SK-MEL-5 (cell line): ENCODE results near the gene INHBC. TPM values are rescaled to one million over a fixed set of nuclear protein-coding genes. Genes with fewer than 3 reads are reported as not detected.
A peak's percentile ranks its signal among the peaks of the same experiment; 100 is the strongest.
"Not testable (repeated sequence)": the region's sequence is repeated elsewhere in the genome, so short reads cannot be mapped to it uniquely, and the experiment has no call there.

ENCODE experiments used
- DNase-seq: peaks from one replicate; pipeline ENCODE4 v3.0.0-alpha.2; 2016; ENCODE audit warnings: low read depth, low spot score
- in situ Hi-C: cut with HindIII; loops from 2 replicates; pipeline ENCODE4 v1.10.0; 2016; ENCODE audit warnings: low sequenced_read_pairs, high pct_unique_total_duplicates, low pct_unique_long_range_greater_than_20kb
- total RNA-seq: library from RNA; depleted of rRNA; stranded (reverse); fragments of >200 nt; shearing (Covaris generic); gene quantifications from 2 replicates; pipeline ENCODE4 v1.2.3, GENCODE V29; 2014

The INHBC gene
- total RNA-seq, 1 experiment from 2014 or later = not detected

DNA sequence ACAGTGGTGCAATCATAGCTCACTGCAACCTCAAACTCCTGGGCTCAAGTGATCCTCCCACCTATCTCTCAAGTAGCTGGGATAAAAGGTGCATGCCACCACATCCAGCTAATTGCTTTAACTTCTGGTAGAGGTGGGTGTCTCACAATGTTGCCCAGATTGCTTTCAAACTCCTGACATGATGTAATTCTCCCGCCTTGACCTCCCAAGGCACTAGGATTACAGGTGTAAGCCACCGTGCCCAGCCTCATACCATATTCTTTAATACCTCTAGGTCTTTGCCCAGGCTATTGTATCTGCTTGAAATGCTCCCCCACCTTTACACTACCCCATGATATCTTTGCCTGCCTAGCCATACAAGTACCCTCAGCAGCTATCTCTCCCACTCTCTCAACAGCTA lies 15.1 kb upstream of the INHBC start:
- no peak for DNase-seq
- in situ Hi-C loops = no loop called here

DNA sequence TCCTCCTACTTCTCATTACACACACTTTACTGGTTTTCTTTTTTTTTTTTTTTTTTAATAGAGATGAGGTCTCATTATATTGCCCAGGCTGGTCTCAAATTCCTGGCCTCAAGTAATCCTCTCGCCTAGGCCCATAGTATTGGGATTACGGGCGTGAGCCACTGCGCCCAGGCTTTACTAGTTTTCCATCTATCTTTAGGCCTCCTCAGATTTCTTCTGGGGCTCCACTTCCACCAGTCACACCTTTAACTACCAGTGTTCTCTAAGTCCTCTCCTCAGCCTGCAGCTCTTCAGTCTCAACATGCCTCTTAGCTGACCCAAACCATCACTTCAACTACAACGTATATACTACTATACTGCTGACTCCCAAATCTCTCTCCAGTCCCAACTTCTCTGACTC lies 14.1 kb upstream of the INHBC start:
- in situ Hi-C loops = no loop called here
- no peak for DNase-seq

DNA sequence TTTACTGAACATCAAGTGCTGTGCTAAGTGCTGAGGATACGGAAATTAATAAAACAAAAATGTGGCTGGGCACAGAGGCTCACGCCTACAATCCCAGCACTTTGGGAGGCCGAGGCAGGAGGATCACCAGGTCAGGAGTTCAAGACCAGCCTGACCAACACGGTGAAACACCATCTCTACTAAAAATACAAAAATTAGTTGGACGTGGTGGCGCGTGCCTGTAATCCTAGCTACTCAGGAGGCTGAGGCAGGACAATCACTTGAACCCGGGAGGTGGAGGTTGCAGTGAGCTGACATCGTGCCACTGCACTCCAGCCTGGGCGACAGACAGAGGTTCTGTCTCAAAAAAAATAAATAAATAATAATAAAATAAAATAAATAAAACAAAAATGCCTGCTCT lies 7.6 kb upstream of the INHBC start:
- DNase-seq, in situ Hi-C loops: not testable (repeated sequence)

- in situ Hi-C loops = no loop called here
Observed at GRCh38 chr12:57428965-57429364, 5.6 kb upstream of the INHBC start.

DNA sequence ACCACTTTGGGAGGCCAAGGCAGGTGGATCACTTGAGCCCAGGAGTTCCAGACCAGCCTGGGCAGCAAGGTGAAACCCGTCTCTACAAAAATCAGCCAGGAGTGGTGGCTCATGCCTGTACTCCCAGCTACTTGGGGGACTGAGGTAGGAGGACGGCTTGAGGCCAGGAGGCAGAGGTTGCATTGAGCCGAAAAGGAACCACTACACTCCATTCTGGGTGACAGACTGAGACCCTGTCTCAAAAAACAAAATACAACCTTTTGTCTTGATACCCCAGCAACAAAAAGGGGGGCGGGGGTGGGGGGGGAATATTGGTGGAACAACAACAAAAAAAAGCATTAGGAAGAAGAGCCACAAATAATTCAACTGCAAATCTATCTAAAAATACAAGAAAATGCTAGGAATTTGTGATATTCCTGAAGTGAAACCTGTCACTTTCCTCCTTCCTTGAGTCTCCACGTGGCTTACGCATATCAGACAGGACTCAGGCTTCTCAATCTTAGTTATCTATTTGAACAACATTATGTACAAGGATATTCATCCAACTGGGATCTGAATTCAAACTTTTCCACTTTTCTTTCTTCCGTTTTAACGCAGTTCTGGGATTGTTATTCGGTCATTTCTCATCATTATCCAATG lies 5.0 kb upstream of the INHBC start:
- in situ Hi-C loops = no loop called here
- no peak for DNase-seq

More at GRCh38 chr12:57428965-57429364, 5.6 kb upstream of the INHBC start:
- DNase-seq = no peak

DNA sequence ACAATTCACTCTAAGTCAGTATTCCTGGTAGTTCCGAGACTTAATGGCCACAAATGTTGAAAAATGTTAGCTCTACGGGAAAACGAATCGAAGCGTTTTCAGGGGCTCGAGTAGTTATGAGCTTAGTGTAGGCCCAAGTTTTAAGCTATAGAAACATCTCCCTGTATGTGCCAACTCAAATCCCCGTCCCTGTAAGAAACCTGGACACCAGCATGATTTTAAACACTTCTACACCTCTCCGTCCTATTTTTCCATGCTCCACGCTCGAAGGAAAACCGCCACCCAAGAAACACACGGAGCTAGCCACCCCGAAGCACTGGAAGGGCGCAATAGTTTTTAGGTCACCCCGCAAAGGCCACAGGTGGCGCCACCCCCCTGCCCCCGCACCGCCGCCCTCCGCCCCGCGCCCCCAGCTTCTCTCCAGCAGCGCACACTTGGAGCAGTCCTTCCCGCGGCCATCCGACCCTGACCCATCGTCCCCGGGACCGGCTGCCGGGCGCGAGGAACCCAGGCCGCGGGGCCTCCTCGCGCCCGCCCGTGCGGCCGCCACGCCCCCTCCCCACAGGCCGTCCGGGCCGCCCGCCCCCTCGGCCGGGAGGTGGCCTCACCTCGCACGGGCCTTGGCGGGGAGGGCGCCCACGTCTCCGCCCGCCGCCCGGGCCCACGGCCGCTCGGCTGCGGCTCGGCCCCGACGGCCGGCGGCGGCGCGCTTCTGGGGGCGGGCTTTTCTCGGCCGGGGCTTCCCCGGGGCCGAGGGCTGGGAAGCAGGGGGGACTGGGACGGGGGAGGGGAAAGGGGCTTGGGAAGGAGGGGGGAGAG lies 4.3 kb upstream of the INHBC start:
- in situ Hi-C loops = no loop called here
- DNase-seq = peak; percentile 28

GRCh38 chr12:57430931-57431566 lies 3.5 kb upstream of the INHBC start, which contains the start of gene R3HDM2:
R3HDM2 (minus strand) TSS chr12:57431043; CDS start chr12:57310428, 120,615 bp downstream.
- in situ Hi-C loops = no loop called here
- DNase-seq = peak; percentile 95

DNA sequence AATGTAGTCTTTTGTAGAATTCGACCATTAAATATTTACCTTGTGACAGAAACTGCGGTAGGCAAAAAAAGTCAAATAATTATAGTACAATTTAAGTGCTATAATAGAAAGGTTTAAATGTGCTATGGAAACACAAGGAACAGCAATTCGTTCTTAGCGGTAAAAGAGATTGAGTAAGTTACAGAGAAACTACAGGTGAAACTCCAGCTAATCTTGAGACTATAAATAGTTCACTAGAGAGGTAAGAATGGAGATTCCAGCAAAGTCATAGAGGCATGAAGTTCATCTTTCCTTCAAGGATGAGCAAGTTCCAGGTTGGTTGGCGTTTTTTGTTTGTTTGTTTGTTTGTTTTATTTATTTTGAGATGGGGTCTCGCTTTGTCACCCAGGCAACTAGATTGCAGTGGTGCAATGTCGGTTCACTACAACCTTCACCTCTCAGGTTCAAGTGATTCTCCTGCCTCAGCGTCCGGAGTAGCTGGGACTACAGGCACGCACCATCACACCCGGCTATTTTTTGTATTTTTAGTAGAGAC lies 2.9 kb upstream of the INHBC start:
- DNase-seq = no peak
- in situ Hi-C loops = no loop called here

DNA sequence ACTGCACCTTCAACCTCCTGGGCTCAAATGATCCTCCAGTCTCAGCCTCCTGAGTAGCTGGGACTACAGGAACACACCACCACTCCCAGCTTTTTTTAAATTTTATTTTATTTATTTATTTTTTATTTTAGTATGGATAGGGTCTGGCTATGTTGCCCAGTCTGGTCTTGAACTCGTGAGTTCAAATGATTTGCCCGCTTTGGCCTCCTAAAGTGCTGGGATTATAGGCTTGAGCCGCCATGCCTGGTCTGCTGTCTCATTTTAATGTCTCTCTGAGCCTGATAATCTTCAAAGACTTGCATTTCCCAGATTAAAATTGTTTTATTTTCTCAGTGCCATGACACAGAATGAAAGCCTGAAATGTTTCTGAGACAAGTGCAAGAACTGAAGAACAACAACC lies 1.2 kb upstream of the INHBC start:
- DNase-seq = no peak
- in situ Hi-C loops = no loop called here

DNA sequence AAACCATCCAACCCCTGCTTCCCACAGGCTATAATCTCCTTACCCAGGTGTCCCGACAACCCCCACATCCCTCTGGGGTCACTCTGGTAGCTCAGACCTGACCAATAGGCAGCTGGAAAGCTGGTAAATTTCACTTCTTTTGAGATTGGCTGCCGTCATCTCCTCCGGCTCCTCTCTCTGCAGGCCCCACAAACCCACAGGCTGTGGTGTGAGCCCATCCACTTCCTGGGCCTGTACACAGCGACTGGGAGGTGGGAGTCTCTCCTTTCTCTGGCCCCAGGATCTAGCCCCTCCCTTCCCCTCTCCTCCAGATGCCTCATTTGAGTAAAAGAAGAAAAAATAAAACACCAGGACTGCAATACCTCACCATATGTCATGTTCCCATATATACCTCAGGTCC lies 709 bp downstream of the INHBC start:
- in situ Hi-C loops = no loop called here
- no peak for DNase-seq

DNA sequence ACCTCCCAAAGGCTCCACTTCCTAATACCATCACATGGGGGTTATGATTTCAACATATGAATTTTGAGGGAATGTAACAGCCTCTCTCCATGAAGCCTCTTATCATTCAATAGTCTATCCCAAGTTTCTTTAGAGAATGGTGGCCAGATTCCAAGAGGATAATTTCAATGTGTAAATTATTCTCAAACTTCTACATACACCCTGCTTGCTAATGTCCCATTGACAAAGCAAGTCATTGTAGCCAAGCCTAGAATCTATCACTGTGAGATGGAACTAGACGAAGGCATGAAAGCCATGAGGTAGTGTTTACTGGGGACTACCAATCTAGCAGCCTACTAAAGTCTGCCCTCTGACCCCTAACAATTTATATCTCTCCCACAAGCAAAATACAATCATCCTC lies 3.8 kb downstream of the INHBC start:
- no peak for DNase-seq
- in situ Hi-C loops = no loop called here

DNA sequence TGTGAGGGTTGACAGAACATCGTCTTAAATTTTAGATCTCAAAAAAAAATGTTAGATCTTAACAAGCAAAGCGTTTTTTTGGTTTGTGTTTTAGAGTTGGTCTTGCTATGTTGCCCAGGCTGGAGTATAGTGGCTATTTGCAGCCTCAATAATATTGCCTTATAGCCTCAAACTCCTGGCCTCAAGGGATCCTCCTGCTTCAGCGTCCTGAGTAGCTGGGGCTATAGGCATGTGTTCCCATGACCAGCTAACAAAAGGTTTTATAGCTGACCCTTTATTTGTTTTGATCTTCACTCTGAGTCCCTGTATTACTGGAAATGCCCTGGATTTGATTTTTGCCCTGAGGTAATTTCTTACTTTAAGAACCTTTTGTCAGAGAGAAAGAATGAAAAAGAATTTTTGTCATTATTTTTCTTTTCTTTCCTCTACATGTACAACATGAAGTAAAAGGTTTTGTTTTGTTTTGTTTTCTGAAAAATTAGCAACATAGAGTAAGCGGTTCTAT lies 5.2 kb downstream of the INHBC start:
- DNase-seq = peak; percentile 41
- in situ Hi-C loops = no loop called here

GRCh38 chr12:57441393-57441792 lies 6.8 kb downstream of the INHBC start:
- in situ Hi-C loops, DNase-seq: not testable (repeated sequence)

- in situ Hi-C loops = no loop called here
- no peak for DNase-seq
Observed at GRCh38 chr12:57441846-57442427, 7.4 kb downstream of the INHBC start.

DNA sequence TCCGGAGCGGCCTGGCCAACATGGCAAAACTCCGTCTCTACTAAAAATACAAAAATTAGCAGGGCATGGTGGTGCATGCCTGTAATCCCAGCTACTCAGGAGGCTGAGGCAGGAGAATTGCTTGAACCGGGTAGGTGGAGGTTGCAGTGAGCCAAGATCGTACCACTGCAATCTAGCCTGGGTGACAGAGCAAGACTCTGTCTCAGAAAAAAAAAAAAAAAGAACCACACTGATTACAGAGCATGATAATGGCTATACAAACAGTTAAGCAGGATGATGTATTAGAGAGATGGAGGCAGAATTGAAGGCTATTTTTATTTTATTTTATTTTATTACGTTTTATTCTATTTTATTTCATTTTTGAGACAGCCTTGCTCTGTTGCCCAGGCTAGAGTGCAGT lies 9.8 kb downstream of the INHBC start:
- in situ Hi-C loops = not testable (repeated sequence)

DNA sequence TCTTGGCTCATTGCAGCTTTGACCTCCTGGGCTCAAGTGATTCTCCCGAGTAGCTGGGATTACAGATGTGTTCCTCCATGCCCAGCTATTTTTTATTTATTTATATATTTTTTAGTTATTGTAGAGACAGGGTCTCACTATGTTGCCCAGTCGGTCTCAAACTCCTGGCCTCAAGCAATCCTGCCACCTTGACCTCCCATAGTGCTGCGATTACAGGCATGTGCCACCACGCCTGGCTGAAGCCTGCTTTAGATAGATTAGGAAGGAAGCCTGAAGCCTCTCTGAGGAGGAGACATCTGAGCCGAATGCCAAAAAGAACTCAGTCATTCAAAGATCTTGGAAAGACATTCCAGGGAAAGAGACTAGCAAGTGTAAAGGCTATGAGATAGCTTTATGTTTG lies 10.2 kb downstream of the INHBC start:
- no peak for DNase-seq
- in situ Hi-C loops = no loop called here

More for the DNA sequence above, 9.8 kb downstream of the INHBC start:
- DNase-seq = not testable (repeated sequence)

GRCh38 chr12:57446292-57446960 lies 11.8 kb downstream of the INHBC start:
- DNase-seq = no peak
- in situ Hi-C loops = no loop called here
